GM23338 (cell line): Measurements from ENCODE around the gene RELN.

Experiments
- CREB1 ChIP-seq: fragments of 250-450 bp; sonication (Bioruptor Pico); IDR thresholded peaks from 2 replicates; pipeline ENCODE4 v1.5.0; 2020; ENCODE audit warnings: low read depth, mild to moderate bottlenecking, moderate library complexity
- EZH2 ChIP-seq: fragments of 200-600 bp; sonication (generic); IDR thresholded peaks from one replicate; pipeline ENCODE4 v1.8.0; 2017; ENCODE audit warnings: antibody characterized with exemption, mild to moderate bottlenecking, low read depth; ENCODE audit not compliant: unreplicated experiment
- EZH2phosphoT487 ChIP-seq: fragments of 200-600 bp; sonication (generic); IDR thresholded peaks from one replicate; pipeline ENCODE4 v1.8.1; 2018; ENCODE audit warnings: antibody characterized with exemption; ENCODE audit not compliant: unreplicated experiment
- JUNB ChIP-seq: IDR thresholded peaks from one replicate; pipeline ENCODE4 v1.6.1; 2016; ENCODE audit warnings: antibody characterized with exemption; ENCODE audit not compliant: unreplicated experiment
- NANOG ChIP-seq: IDR thresholded peaks from 2 replicates; pipeline ENCODE4 v1.6.1; 2016; ENCODE audit warnings: antibody characterized with exemption, borderline replicate concordance
- POLR2AphosphoS5 ChIP-seq: IDR thresholded peaks from 2 replicates; pipeline ENCODE4 v1.6.1; 2016; ENCODE audit warnings: antibody characterized with exemption, low read depth
- STAT1 ChIP-seq: IDR thresholded peaks from one replicate; pipeline ENCODE4 v1.6.1; 2016; ENCODE audit warnings: antibody characterized with exemption; ENCODE audit not compliant: unreplicated experiment
- ZNF114 ChIP-seq: fragments of 250-450 bp; sonication (Bioruptor Pico); IDR thresholded peaks from 2 replicates; pipeline ENCODE4 v1.5.0; 2020; ENCODE audit warnings: mild to moderate bottlenecking, moderate library complexity
- TF ChIP-seq, protein P1 (sequence below), 2 experiments: fragments of 200-600 bp in 1 of 2; sonication (generic) in 1 of 2; conservative IDR thresholded peaks; 2 replicates each; pipeline versions ENCODE4 v1.5.1 to v1.6.1; 2016 to 2017; ENCODE audit warnings: antibody characterized with exemption in 2 of 2, low read depth in 2 of 2, mild to moderate bottlenecking in 2 of 2, moderate library complexity in 1 of 2
- TF ChIP-seq, protein P2 (sequence below): IDR thresholded peaks from one replicate; pipeline ENCODE4 v1.6.1; 2018; ENCODE audit warnings: antibody characterized with exemption; ENCODE audit not compliant: unreplicated experiment
- TF ChIP-seq, protein P3 (sequence below): fragments of 250-450 bp; sonication (Bioruptor Pico); IDR thresholded peaks from 2 replicates; pipeline ENCODE4 v1.5.0; 2020; ENCODE audit warnings: mild to moderate bottlenecking, moderate library complexity

DNA sequence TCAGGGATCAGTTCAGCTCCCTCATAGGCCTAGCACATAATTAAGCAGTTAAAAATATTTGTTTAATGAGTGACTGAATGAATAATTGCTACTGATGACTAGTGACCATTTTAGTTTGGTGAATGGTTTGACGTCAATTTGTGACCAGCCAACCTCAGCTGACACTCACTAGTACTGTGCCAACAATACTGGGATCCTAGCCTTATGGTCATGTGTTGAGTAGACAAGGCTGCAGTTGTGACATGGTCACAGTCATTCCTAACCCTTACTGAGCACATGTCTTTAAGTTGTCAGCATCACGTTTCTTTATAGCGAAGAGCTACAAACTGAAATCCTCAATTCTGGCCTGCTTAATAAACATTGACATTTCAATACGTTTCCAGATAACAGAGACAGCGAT lies 456.5 kb downstream of the RELN start:
- TF ChIP-seq CREB1 (CRISPR knock-in tag) (no peak), POLR2AphosphoS5 (no peak), EZH2 (no peak), EZH2phosphoT487 (no peak), ZNF114 (CRISPR knock-in tag) (no peak), JUNB (no peak), NANOG (no peak), STAT1 (no peak)
- TF ChIP-seq, protein P1, sequence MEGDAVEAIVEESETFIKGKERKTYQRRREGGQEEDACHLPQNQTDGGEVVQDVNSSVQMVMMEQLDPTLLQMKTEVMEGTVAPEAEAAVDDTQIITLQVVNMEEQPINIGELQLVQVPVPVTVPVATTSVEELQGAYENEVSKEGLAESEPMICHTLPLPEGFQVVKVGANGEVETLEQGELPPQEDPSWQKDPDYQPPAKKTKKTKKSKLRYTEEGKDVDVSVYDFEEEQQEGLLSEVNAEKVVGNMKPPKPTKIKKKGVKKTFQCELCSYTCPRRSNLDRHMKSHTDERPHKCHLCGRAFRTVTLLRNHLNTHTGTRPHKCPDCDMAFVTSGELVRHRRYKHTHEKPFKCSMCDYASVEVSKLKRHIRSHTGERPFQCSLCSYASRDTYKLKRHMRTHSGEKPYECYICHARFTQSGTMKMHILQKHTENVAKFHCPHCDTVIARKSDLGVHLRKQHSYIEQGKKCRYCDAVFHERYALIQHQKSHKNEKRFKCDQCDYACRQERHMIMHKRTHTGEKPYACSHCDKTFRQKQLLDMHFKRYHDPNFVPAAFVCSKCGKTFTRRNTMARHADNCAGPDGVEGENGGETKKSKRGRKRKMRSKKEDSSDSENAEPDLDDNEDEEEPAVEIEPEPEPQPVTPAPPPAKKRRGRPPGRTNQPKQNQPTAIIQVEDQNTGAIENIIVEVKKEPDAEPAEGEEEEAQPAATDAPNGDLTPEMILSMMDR (conservative IDR thresholded peaks at IDR 0.05; ENCODE audit: low read depth in 2 of 2): no peak
- TF ChIP-seq, protein P2, sequence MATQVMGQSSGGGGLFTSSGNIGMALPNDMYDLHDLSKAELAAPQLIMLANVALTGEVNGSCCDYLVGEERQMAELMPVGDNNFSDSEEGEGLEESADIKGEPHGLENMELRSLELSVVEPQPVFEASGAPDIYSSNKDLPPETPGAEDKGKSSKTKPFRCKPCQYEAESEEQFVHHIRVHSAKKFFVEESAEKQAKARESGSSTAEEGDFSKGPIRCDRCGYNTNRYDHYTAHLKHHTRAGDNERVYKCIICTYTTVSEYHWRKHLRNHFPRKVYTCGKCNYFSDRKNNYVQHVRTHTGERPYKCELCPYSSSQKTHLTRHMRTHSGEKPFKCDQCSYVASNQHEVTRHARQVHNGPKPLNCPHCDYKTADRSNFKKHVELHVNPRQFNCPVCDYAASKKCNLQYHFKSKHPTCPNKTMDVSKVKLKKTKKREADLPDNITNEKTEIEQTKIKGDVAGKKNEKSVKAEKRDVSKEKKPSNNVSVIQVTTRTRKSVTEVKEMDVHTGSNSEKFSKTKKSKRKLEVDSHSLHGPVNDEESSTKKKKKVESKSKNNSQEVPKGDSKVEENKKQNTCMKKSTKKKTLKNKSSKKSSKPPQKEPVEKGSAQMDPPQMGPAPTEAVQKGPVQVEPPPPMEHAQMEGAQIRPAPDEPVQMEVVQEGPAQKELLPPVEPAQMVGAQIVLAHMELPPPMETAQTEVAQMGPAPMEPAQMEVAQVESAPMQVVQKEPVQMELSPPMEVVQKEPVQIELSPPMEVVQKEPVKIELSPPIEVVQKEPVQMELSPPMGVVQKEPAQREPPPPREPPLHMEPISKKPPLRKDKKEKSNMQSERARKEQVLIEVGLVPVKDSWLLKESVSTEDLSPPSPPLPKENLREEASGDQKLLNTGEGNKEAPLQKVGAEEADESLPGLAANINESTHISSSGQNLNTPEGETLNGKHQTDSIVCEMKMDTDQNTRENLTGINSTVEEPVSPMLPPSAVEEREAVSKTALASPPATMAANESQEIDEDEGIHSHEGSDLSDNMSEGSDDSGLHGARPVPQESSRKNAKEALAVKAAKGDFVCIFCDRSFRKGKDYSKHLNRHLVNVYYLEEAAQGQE: no peak
- TF ChIP-seq, protein P3, sequence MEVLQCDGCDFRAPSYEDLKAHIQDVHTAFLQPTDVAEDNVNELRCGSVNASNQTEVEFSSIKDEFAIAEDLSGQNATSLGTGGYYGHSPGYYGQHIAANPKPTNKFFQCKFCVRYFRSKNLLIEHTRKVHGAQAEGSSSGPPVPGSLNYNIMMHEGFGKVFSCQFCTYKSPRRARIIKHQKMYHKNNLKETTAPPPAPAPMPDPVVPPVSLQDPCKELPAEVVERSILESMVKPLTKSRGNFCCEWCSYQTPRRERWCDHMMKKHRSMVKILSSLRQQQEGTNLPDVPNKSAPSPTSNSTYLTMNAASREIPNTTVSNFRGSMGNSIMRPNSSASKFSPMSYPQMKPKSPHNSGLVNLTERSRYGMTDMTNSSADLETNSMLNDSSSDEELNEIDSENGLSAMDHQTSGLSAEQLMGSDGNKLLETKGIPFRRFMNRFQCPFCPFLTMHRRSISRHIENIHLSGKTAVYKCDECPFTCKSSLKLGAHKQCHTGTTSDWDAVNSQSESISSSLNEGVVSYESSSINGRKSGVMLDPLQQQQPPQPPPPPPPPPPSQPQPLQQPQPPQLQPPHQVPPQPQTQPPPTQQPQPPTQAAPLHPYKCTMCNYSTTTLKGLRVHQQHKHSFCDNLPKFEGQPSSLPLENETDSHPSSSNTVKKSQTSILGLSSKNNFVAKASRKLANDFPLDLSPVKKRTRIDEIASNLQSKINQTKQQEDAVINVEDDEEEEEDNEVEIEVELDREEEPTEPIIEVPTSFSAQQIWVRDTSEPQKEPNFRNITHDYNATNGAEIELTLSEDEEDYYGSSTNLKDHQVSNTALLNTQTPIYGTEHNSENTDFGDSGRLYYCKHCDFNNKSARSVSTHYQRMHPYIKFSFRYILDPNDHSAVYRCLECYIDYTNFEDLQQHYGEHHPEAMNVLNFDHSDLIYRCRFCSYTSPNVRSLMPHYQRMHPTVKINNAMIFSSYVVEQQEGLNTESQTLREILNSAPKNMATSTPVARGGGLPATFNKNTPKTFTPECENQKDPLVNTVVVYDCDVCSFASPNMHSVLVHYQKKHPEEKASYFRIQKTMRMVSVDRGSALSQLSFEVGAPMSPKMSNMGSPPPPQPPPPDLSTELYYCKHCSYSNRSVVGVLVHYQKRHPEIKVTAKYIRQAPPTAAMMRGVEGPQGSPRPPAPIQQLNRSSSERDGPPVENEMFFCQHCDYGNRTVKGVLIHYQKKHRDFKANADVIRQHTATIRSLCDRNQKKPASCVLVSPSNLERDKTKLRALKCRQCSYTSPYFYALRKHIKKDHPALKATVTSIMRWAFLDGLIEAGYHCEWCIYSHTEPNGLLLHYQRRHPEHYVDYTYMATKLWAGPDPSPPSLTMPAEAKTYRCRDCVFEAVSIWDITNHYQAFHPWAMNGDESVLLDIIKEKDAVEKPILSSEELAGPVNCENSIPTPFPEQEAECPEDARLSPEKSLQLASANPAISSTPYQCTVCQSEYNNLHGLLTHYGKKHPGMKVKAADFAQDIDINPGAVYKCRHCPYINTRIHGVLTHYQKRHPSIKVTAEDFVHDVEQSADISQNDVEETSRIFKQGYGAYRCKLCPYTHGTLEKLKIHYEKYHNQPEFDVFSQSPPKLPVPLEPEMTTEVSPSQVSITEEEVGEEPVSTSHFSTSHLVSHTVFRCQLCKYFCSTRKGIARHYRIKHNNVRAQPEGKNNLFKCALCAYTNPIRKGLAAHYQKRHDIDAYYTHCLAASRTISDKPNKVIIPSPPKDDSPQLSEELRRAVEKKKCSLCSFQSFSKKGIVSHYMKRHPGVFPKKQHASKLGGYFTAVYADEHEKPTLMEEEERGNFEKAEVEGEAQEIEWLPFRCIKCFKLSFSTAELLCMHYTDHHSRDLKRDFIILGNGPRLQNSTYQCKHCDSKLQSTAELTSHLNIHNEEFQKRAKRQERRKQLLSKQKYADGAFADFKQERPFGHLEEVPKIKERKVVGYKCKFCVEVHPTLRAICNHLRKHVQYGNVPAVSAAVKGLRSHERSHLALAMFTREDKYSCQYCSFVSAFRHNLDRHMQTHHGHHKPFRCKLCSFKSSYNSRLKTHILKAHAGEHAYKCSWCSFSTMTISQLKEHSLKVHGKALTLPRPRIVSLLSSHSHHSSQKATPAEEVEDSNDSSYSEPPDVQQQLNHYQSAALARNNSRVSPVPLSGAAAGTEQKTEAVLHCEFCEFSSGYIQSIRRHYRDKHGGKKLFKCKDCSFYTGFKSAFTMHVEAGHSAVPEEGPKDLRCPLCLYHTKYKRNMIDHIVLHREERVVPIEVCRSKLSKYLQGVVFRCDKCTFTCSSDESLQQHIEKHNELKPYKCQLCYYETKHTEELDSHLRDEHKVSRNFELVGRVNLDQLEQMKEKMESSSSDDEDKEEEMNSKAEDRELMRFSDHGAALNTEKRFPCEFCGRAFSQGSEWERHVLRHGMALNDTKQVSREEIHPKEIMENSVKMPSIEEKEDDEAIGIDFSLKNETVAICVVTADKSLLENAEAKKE (CRISPR knock-in tag): no peak
